ENCODE results near the gene SPRY1.

- TF ChIP-seq POLR2A (IDR thresholded peaks at IDR 0.05) (no peak), CTCF (IDR thresholded peaks at IDR 0.05 in 4 of 5, conservative IDR thresholded peaks at IDR 0.05 in 1 of 5) (no peak)
Observed at GRCh38 chr4:123346951-123347350, 49.6 kb upstream of the SPRY1 start.
